LNCaP clone FGC (cell line): Measurements from ENCODE around the gene CORO2B.

ENCODE experiments used
- DNase-seq: peaks from one replicate; pipeline ENCODE4 v3.0.0-alpha.2; 2011; ENCODE audit warnings: low read depth
- H3K4me3 ChIP-seq: 2 replicates; pipeline ENCODE4 v1.5.1; 2011; ENCODE audit warnings: mild to moderate bottlenecking, low read depth, low read length, control low read depth
- CTCF ChIP-seq: IDR thresholded peaks from 2 replicates; pipeline ENCODE4 v1.5.1; 2012; ENCODE audit warnings: mild to moderate bottlenecking; ENCODE audit not compliant: control insufficient read depth, insufficient read depth; ENCODE audit errors: extremely low read depth

CORO2B gene

GRCh38 chr15:68632101-68632500, 53.3 kb downstream of the CORO2B start:
- no peak for TF ChIP-seq CTCF
- no peak for DNase-seq
- no peak overlapping the region for H3K4me3 ChIP-seq

GRCh38 chr15:68633231-68634121, 54.7 kb downstream of the CORO2B start:
- no peak overlapping the region for H3K4me3 ChIP-seq
- DNase-seq, result no peak
- no peak for TF ChIP-seq CTCF

- TF ChIP-seq CTCF, result no peak
- no peak overlapping the region for H3K4me3 ChIP-seq
- no peak for DNase-seq
Measured at GRCh38 chr15:68634122-68634482, 55.3 kb downstream of the CORO2B start.

- DNase-seq, result no peak
- H3K4me3 ChIP-seq, result no peak overlapping the region
- no peak for TF ChIP-seq CTCF
Measured at GRCh38 chr15:68634531-68634930, 55.7 kb downstream of the CORO2B start.

- H3K4me3 ChIP-seq, result no peak overlapping the region
- no peak for DNase-seq
- TF ChIP-seq CTCF, result no peak
Measured at GRCh38 chr15:68635141-68635540, 56.3 kb downstream of the CORO2B start.

GRCh38 chr15:68636256-68636655, 57.5 kb downstream of the CORO2B start:
- no peak overlapping the region for H3K4me3 ChIP-seq
- no peak for TF ChIP-seq CTCF
- DNase-seq, result no peak

- DNase-seq, result no peak
- TF ChIP-seq CTCF, result no peak
- no peak overlapping the region for H3K4me3 ChIP-seq
Measured at GRCh38 chr15:68637767-68638404, 59.1 kb downstream of the CORO2B start.
